H1 (cell line): Measurements from ENCODE around the gene TMEM116. TPM values are rescaled to one million over a fixed set of nuclear protein-coding genes. Genes with fewer than 3 reads are reported as not detected.

ENCODE experiments used
- ASH2L ChIP-seq: fragments of 200-600, 300-600 bp; sonication (generic); IDR thresholded peaks from one replicate; pipeline ENCODE4 v1.7.1; 2017; ENCODE audit warnings: low read length
- BRCA1 ChIP-seq: IDR thresholded peaks from 2 replicates; pipeline ENCODE4 v1.6.1; 2012; ENCODE audit warnings: low read depth, low read length, improper control_type of control experiment
- CEBPB ChIP-seq: IDR thresholded peaks from 2 replicates; pipeline ENCODE4 v1.6.1; 2012; ENCODE audit warnings: low read depth, low read length
- CHD1 ChIP-seq: IDR thresholded peaks from 2 replicates; pipeline ENCODE4 v1.6.1; 2012; ENCODE audit warnings: low read depth, low read length, improper control_type of control experiment
- CTBP2 ChIP-seq: IDR thresholded peaks from 2 replicates; pipeline ENCODE4 v1.7.0; 2011; ENCODE audit warnings: borderline replicate concordance, mild to moderate bottlenecking, moderate library complexity, mixed read lengths, low read length; ENCODE audit not compliant: insufficient read depth, insufficient read length
- RAD21 ChIP-seq, 2 experiments: IDR thresholded peaks in 1 of 2; conservative IDR thresholded peaks in 1 of 2; 2 replicates each; pipeline ENCODE4 v1.6.1; 2011; ENCODE audit warnings: low read depth in 2 of 2, low read length in 2 of 2, improper control_type of control experiment in 1 of 2, inconsistent platforms in 1 of 2, mild to moderate bottlenecking in 1 of 2, moderate library complexity in 1 of 2
- RBBP5 ChIP-seq: IDR thresholded peaks from 2 replicates; pipeline ENCODE4 v1.7.1; 2012; ENCODE audit warnings: low read depth, mild to moderate bottlenecking, inconsistent platforms, low read length, moderate library complexity, borderline replicate concordance
- RNF2 ChIP-seq: fragments of 200-900, 300-1000 bp; sonication (generic); IDR thresholded peaks from 2 replicates; pipeline ENCODE4 v1.7.1; 2016; ENCODE audit warnings: borderline replicate concordance, low read depth, mild to moderate bottlenecking, antibody characterized with exemption, low read length; ENCODE audit not compliant: poor library complexity, severe bottlenecking; ENCODE audit errors: missing control alignments
- SIN3A ChIP-seq, 2 experiments: IDR thresholded peaks in 1 of 2; conservative IDR thresholded peaks in 1 of 2; 2 replicates each; pipeline ENCODE4 v1.6.1; 2011 to 2012; ENCODE audit warnings: low read length in 2 of 2, improper control_type of control experiment in 1 of 2, low read depth in 1 of 2, mild to moderate bottlenecking in 1 of 2
- SP2 ChIP-seq: IDR thresholded peaks from 2 replicates; pipeline ENCODE4 v1.6.1; 2012; ENCODE audit warnings: mild to moderate bottlenecking, low read length, inconsistent platforms
- SP4 ChIP-seq: IDR thresholded peaks from 2 replicates; pipeline ENCODE4 v1.6.1; 2012; ENCODE audit warnings: low read length, inconsistent platforms
- polyA plus RNA-seq, 7 experiments: library from polyadenylated mRNA; depleted of rRNA in 3 of 7; stranded (reverse) in 5 of 7; unstranded in 2 of 7; fragments of >200 nt in 5 of 7; fragments of 200-250 nt in 2 of 7; gene quantifications; 1 replicate in 5 of 7; 2 replicates in 1 of 7; 4 replicates in 1 of 7; pipeline versions ENCODE4 v1.2.1 to v1.2.3, GENCODE V29; 2011 to 2013; ENCODE audit warnings: missing spikeins in 2 of 7, mixed read lengths in 2 of 7
- total RNA-seq: library from RNA; stranded (reverse); fragmentation: NEBNext Ultra II Directional; extraction: Animal tissue kit (Norgen Biotek cat#: 25700); gene quantifications from 2 replicates; pipeline ENCODE4 v1.2.1, GENCODE V29; 2021
- TF ChIP-seq, protein P1 (sequence below): IDR thresholded peaks from 2 replicates; pipeline ENCODE4 v1.6.1; 2012; ENCODE audit warnings: low read length, inconsistent platforms

Gene TMEM116
- total and polyA plus RNA-seq, 2 of the 8 experiments (the other 6 are each of a cell fraction or from before 2014, with no cell fraction given), result 8.1 to 25.2 TPM

DNA sequence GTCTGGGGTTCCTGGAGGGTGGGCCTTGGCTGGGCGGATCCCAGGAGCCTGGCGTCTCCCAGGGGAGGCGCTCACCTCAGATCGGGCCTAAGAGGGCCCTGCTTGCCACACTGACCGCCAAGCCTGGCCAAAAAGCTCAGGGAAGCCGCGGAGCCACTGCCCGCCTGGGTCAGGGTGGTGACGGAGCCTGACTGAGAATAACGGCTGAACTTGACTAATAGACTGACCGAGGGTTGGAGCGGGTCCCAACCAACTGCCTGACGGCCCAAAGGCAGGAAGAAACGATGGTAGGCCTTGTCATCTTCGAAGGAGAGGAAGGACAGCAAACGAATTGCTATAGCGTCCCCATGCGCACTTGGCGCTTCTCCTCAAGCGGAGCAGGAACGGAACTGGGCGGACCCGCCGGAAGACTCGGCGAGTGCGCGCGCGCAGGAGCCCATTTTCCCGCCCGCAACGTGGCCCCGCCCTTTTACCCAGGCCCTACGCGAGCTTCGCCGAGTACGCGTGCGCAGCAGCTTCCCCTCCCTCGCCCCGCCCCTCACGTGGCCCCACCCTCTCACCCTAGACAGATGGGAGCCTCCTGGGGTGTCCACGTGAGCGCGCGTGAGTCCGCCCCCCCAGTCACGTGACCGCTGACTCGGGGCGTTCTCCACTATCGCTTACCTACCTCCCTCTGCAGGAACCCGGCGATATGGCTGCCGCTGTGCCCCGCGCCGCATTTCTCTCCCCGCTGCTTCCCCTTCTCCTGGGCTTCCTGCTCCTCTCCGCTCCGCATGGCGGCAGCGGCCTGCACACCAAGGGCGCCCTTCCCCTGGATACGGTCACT, at the start of gene TMEM116, which contains the start of gene ERP29 (continued):
- peak; percentile 45 to 54; a peak in 3 of 4 replicates for TF ChIP-seq RAD21 (IDR thresholded peaks at IDR 0.05 in 1 of 2, conservative IDR thresholded peaks at IDR 0.05 in 1 of 2; ENCODE audit: low read depth in 2 of 2, low read length in 2 of 2)
- peak; percentile 96; the same call in 1 of the 2 replicates for TF ChIP-seq SP4
- TF ChIP-seq CHD1, result no peak
- no peak for TF ChIP-seq CEBPB
- peak; percentile 25 for TF ChIP-seq RBBP5
- no peak for TF ChIP-seq SP2
- TF ChIP-seq SIN3A (conservative IDR thresholded peaks at IDR 0.05 in 1 of 2, IDR thresholded peaks at IDR 0.05 in 1 of 2; ENCODE audit: low read depth in 1 of 2, low read length in 2 of 2), result peak; percentile 81 to 94; a peak in 2 of 4 replicates
- TF ChIP-seq CTBP2, result no peak
- no peak for TF ChIP-seq RNF2
- TF ChIP-seq ASH2L, result peak; percentile 31
- TF ChIP-seq BRCA1, result no peak
- TF ChIP-seq, protein P1, sequence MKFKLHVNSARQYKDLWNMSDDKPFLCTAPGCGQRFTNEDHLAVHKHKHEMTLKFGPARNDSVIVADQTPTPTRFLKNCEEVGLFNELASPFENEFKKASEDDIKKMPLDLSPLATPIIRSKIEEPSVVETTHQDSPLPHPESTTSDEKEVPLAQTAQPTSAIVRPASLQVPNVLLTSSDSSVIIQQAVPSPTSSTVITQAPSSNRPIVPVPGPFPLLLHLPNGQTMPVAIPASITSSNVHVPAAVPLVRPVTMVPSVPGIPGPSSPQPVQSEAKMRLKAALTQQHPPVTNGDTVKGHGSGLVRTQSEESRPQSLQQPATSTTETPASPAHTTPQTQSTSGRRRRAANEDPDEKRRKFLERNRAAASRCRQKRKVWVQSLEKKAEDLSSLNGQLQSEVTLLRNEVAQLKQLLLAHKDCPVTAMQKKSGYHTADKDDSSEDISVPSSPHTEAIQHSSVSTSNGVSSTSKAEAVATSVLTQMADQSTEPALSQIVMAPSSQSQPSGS, result peak; percentile 14; the same call in 1 of the 2 replicates
